Breast epithelium (tissue), 3 donors: Measurements from ENCODE around the gene LTF.

Source experiments
- POLR2A ChIP-seq: fragments of 450-650 bp; IDR thresholded peaks from one replicate; pipeline ENCODE4 v1.6.1; 2016; ENCODE audit warnings: antibody characterized with exemption, mild to moderate bottlenecking, moderate library complexity
- POLR2AphosphoS5 ChIP-seq, 3 donors: sonication (generic); formaldehyde crosslinking; IDR thresholded peaks; one replicate each; pipeline ENCODE4 v1.6.1; 2017; ENCODE audit warnings: antibody characterized with exemption in 3 of 3
- TF ChIP-seq, protein P1 (sequence below), 3 donors: fragments of 450-650 bp; IDR thresholded peaks; one replicate each; pipeline ENCODE4 v1.5.1; 2016 to 2017; ENCODE audit warnings: antibody characterized with exemption in 3 of 3, mild to moderate bottlenecking in 3 of 3, moderate library complexity in 3 of 3

DNA sequence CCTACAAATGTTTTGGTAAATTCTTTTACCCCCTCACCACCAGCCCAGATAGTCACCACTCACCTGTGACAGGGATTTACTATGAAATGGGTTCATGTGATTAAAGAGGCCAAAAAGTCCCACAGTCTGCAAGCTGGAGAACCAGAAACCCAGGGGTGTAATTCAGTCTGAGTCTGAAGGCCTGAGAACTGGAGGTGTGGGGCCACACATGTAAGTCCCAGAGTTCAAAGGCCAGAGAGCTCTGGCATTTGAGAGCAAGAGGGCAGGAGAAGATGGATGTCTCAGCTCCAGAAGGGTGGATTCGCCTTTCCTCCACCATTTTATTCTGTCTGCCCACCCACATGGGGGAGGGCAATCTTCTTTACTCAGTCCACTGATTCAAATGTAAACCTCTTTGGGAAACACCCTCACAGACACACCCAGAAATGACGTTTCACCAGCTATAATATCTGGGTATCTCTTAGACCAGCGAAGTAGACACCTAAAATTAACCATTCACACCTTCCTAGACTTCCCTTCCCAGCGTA is 45.0 kb upstream of the LTF start:
- TF ChIP-seq, protein P1, sequence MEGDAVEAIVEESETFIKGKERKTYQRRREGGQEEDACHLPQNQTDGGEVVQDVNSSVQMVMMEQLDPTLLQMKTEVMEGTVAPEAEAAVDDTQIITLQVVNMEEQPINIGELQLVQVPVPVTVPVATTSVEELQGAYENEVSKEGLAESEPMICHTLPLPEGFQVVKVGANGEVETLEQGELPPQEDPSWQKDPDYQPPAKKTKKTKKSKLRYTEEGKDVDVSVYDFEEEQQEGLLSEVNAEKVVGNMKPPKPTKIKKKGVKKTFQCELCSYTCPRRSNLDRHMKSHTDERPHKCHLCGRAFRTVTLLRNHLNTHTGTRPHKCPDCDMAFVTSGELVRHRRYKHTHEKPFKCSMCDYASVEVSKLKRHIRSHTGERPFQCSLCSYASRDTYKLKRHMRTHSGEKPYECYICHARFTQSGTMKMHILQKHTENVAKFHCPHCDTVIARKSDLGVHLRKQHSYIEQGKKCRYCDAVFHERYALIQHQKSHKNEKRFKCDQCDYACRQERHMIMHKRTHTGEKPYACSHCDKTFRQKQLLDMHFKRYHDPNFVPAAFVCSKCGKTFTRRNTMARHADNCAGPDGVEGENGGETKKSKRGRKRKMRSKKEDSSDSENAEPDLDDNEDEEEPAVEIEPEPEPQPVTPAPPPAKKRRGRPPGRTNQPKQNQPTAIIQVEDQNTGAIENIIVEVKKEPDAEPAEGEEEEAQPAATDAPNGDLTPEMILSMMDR (IDR thresholded peaks at IDR 0.05), result no peak
- no peak for TF ChIP-seq POLR2AphosphoS5 (IDR thresholded peaks at IDR 0.05)
- no peak for TF ChIP-seq POLR2A
